H9 (cell line): ENCODE results near the gene PTPRN2. TPM values are rescaled to one million over a fixed set of nuclear protein-coding genes. Genes with fewer than 3 reads are reported as not detected.

Source experiments
- DNase-seq: peaks from one replicate; pipeline ENCODE4 v3.0.0-alpha.2; 2017
- H2AFZ ChIP-seq: one replicate; pipeline ENCODE4 v1.6.1; 2013; ENCODE audit warnings: mild to moderate bottlenecking, low read length, control low read depth, moderate library complexity
- H2AK5ac ChIP-seq: 2 replicates; pipeline ENCODE4 v1.6.1; 2013; ENCODE audit warnings: low read length, control low read depth, mixed read lengths; ENCODE audit not compliant: insufficient read length
- H2BK120ac ChIP-seq: one replicate; pipeline ENCODE4 v1.6.1; 2013; ENCODE audit warnings: low read depth, mild to moderate bottlenecking, low read length, control low read depth, inconsistent platforms; ENCODE audit not compliant: poor library complexity, severe bottlenecking
- H2BK12ac ChIP-seq: 2 replicates; pipeline ENCODE4 v1.6.1; 2013; ENCODE audit warnings: low read length, control low read depth, mixed read lengths, low read depth; ENCODE audit not compliant: insufficient read length
- H2BK15ac ChIP-seq: 2 replicates; pipeline ENCODE4 v1.6.1; 2013; ENCODE audit warnings: low read depth, low read length, control low read depth
- H2BK20ac ChIP-seq: one replicate; pipeline ENCODE4 v1.6.1; 2013; ENCODE audit warnings: low read depth, mild to moderate bottlenecking, low read length, control low read depth, inconsistent platforms; ENCODE audit not compliant: poor library complexity, severe bottlenecking
- H2BK5ac ChIP-seq: 2 replicates; pipeline ENCODE4 v1.6.1; 2013; ENCODE audit warnings: low read length, control low read depth, mixed read lengths; ENCODE audit not compliant: insufficient read length
- H3K14ac ChIP-seq: 2 replicates; pipeline ENCODE4 v1.6.1; 2013; ENCODE audit warnings: low read length, control low read depth; ENCODE audit not compliant: insufficient read depth
- H3K18ac ChIP-seq: 2 replicates; pipeline ENCODE4 v1.6.1; 2013; ENCODE audit warnings: low read depth, mild to moderate bottlenecking, mixed read lengths, low read length, control low read depth; ENCODE audit not compliant: insufficient read length
- H3K23ac ChIP-seq: 2 replicates; pipeline ENCODE4 v1.6.1; 2013; ENCODE audit warnings: low read length, control low read depth, mixed read lengths, low read depth; ENCODE audit not compliant: insufficient read length
- H3K23me2 ChIP-seq: 2 replicates; pipeline ENCODE4 v1.6.1; 2013; ENCODE audit warnings: low read depth, mild to moderate bottlenecking, mixed read lengths, low read length, control low read depth; ENCODE audit not compliant: insufficient read length, poor library complexity, severe bottlenecking
- H3K27ac ChIP-seq: 2 replicates; pipeline ENCODE4 v1.5.1; 2013; ENCODE audit warnings: low read length, control low read depth, mixed read lengths, low read depth; ENCODE audit not compliant: insufficient read length
- H3K27me3 ChIP-seq: 2 replicates; pipeline ENCODE4 v1.6.1; 2013; ENCODE audit warnings: low read length, control low read depth, inconsistent platforms; ENCODE audit not compliant: insufficient read depth
- H3K4ac ChIP-seq: 2 replicates; pipeline ENCODE4 v1.6.1; 2013; ENCODE audit warnings: low read depth, mild to moderate bottlenecking, control low read depth, inconsistent platforms, low read length, moderate library complexity
- H3K4me1 ChIP-seq: 2 replicates; pipeline ENCODE4 v1.6.1; 2013; ENCODE audit warnings: low read length, control low read depth, inconsistent platforms; ENCODE audit not compliant: insufficient read depth
- H3K4me2 ChIP-seq: 2 replicates; pipeline ENCODE4 v1.6.1; 2013; ENCODE audit warnings: low read length, control low read depth, mixed read lengths; ENCODE audit not compliant: insufficient read length, insufficient read depth
- H3K56ac ChIP-seq: 2 replicates; pipeline ENCODE4 v1.6.1; 2013; ENCODE audit warnings: low read depth, mild to moderate bottlenecking, mixed read lengths, low read length, control low read depth; ENCODE audit not compliant: insufficient read length
- H3K79me1 ChIP-seq: 2 replicates; pipeline ENCODE4 v1.6.1; 2013; ENCODE audit warnings: low read depth, mild to moderate bottlenecking, moderate library complexity, low read length, control low read depth, inconsistent platforms; ENCODE audit not compliant: insufficient read depth, poor library complexity, severe bottlenecking
- H3K79me2 ChIP-seq: 2 replicates; pipeline ENCODE4 v1.6.1; 2013; ENCODE audit warnings: low read length, control low read depth, inconsistent platforms; ENCODE audit not compliant: insufficient read depth
- H3K9ac ChIP-seq: 2 replicates; pipeline ENCODE4 v1.6.1; 2013; ENCODE audit warnings: low read length, control low read depth, mixed read lengths; ENCODE audit not compliant: insufficient read length; ENCODE audit errors: extremely low read depth
- H3K9me3 ChIP-seq: one replicate; pipeline ENCODE4 v1.6.1; 2013; ENCODE audit warnings: low read depth, low read length, inconsistent platforms; ENCODE audit not compliant: control insufficient read depth
- H3T11ph ChIP-seq: one replicate; pipeline ENCODE4 v1.6.1; 2013; ENCODE audit warnings: mild to moderate bottlenecking, low read length, control low read depth, inconsistent platforms
- H4K20me1 ChIP-seq: one replicate; pipeline ENCODE4 v1.6.1; 2013; ENCODE audit not compliant: control insufficient read depth, insufficient read length, insufficient read depth
- H4K5ac ChIP-seq: 2 replicates; pipeline ENCODE4 v1.6.1; 2013; ENCODE audit warnings: low read depth, mild to moderate bottlenecking, mixed read lengths, low read length, control low read depth; ENCODE audit not compliant: insufficient read length
- H4K8ac ChIP-seq: replicated peaks from 2 replicates; pipeline ENCODE4 v1.6.1; 2013; ENCODE audit warnings: low read length, control low read depth, mixed read lengths, low read depth; ENCODE audit not compliant: insufficient read length
- H4K91ac ChIP-seq: 2 replicates; pipeline ENCODE4 v1.6.1; 2013; ENCODE audit warnings: low read depth, mild to moderate bottlenecking, moderate library complexity, mixed read lengths, low read length, control low read depth; ENCODE audit not compliant: insufficient read length
- H3K27ac Mint-ChIP-seq, 3 experiments: 2 replicates in 2 of 3; 3 replicates in 1 of 3; pipeline ENCODE4 v1.8.0; 2020 to 2021; ENCODE audit warnings: mixed read lengths in 3 of 3, mild to moderate bottlenecking in 1 of 3, moderate library complexity in 1 of 3
- H3K27me3 Mint-ChIP-seq: 2 replicates; pipeline ENCODE4 v1.8.0; 2021; ENCODE audit warnings: low read depth, mild to moderate bottlenecking, moderate library complexity, mixed read lengths
- H3K36me3 Mint-ChIP-seq, 3 experiments: 2 replicates in 2 of 3; 3 replicates in 1 of 3; pipeline ENCODE4 v1.8.0; 2020 to 2021; ENCODE audit warnings: low read depth in 3 of 3, mixed read lengths in 3 of 3; ENCODE audit not compliant: insufficient read depth in 1 of 3
- H3K4me1 Mint-ChIP-seq, 2 experiments: 2 replicates each; pipeline ENCODE4 v1.8.0; 2020; ENCODE audit warnings: mixed read lengths in 2 of 2
- H3K4me3 Mint-ChIP-seq, 2 experiments: 2 replicates in 1 of 2; 3 replicates in 1 of 2; pipeline ENCODE4 v1.8.0; 2020 to 2021; ENCODE audit warnings: mild to moderate bottlenecking in 2 of 2, mixed read lengths in 2 of 2, moderate library complexity in 1 of 2
- H3K9me3 Mint-ChIP-seq, 2 experiments: 2 replicates in 1 of 2; 3 replicates in 1 of 2; pipeline ENCODE4 v1.8.0; 2020; ENCODE audit warnings: mild to moderate bottlenecking in 2 of 2, mixed read lengths in 2 of 2, moderate library complexity in 1 of 2
- CTCF ChIP-seq: fragments of 200-600 bp; sonication (generic); conservative IDR thresholded peaks from 3 replicates; pipeline ENCODE4 v1.8.0; 2021; ENCODE audit warnings: antibody characterized with exemption, mild to moderate bottlenecking
- WGBS: extraction: QIAGEN DNeasy Blood & Tissue Kit; methylation state at CpG from one replicate; pipeline ENCODE4 v1.1.7; 2013; ENCODE audit warnings: missing lambda C conversion rate, low lambda C conversion rate, mixed read lengths; ENCODE audit not compliant: insufficient read length; ENCODE audit errors: extremely low coverage; 5-methylcytosine and 5-hydroxymethylcytosine counted together
- total RNA-seq: library from RNA; stranded (reverse); gene quantifications from 2 replicates; pipeline ENCODE4 v1.2.1, GENCODE V29; 2021

PTPRN2 gene
- total RNA-seq, 1 experiment from 2014 or later = 5.2 TPM

DNA sequence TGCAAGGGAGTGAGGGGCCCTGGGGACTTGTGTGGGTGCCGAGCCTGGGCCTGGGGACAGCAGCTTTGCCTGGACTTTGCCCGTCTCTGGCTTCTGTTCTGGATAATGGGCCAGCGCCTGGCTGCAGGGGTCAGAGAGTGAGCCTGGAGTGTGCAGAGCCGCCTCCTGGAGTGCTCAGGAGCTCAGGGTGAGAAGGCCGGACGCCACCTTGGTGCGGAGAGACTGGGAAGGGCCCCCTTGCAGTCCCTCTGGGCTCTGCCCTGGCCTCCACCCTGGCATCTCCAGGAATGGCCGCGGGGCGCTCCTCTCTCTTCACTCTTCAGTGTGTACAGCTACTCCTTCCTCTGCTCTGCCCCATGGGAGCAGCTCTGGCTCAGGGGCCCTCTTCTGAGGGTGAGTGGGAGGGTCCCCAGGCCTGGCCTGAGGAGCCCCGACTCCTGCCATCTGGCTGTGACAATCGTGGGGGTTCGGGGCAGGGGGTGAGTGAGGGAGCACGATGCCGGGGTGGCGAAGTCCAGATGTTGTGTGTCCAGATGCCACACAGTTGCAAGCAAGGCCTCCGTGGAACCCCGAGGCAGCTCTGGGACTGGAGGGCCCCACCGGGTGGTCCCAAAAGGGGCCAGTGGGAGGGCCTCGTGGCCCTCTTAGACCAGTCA, 1063.7 kb downstream of the PTPRN2 start:
- H2BK15ac ChIP-seq = no peak overlapping the region
- H3K27ac ChIP-seq = no peak overlapping the region
- H4K91ac ChIP-seq = no peak overlapping the region
- no peak for TF ChIP-seq CTCF
- H3K4me3 Mint-ChIP-seq = no peak overlapping the region
- H3K27me3 Mint-ChIP-seq = peaks cover 72% of the 10 kb centered on the region
- no peak overlapping the region for H3K56ac ChIP-seq
- no peak overlapping the region for H2BK20ac ChIP-seq
- no peak overlapping the region for H4K5ac ChIP-seq
- H3K36me3 Mint-ChIP-seq = no peaks in the 10 kb centered on the region; a peak in 1 of 7 replicates
- no peaks in the 10 kb centered on the region for H3K79me2 ChIP-seq
- H3K9me3 ChIP-seq = no peaks in the 10 kb centered on the region
- no peaks in the 10 kb centered on the region for H3K4me1 ChIP-seq
- H2BK120ac ChIP-seq = no peak overlapping the region
- no peak overlapping the region for H4K8ac ChIP-seq
- no peak overlapping the region for H3K18ac ChIP-seq
- H3K9ac ChIP-seq = no peak overlapping the region
- H3K27me3 ChIP-seq = no peaks in the 10 kb centered on the region
- no peak overlapping the region for H2BK5ac ChIP-seq
- no peak overlapping the region for H3K4ac ChIP-seq
- H3K23ac ChIP-seq = no peak overlapping the region
- H4K20me1 ChIP-seq = peaks cover 5% of the 10 kb centered on the region
- no peak overlapping the region; the same call in 1 of the 2 replicates for H3K14ac ChIP-seq
- H3K79me1 ChIP-seq = no peaks in the 10 kb centered on the region
- H3K27ac Mint-ChIP-seq = no peak overlapping the region
- H3K9me3 Mint-ChIP-seq = no peaks in the 10 kb centered on the region; a peak in 2 of 5 replicates
- H3K4me2 ChIP-seq = no peak overlapping the region
- H3T11ph ChIP-seq = no peak overlapping the region
- no peak overlapping the region for H2AK5ac ChIP-seq
- H3K23me2 ChIP-seq = no peaks in the 10 kb centered on the region
- no peak overlapping the region for H2BK12ac ChIP-seq
- H2AFZ ChIP-seq = no peak overlapping the region
- H3K4me1 Mint-ChIP-seq = peaks cover 0 to 8% of the 10 kb centered on the region in 2 experiments; a peak in 2 of 4 replicates
- peak; percentile 20 for DNase-seq
- no CpG with 5 or more reads among the region's 20 CpGs for WGBS
